ENCODE results near the gene LSS.

The LSS gene

GRCh38 chr21:46228345-46229051 lies at the start of gene LSS:
Gene LSS (minus strand): TSS chr21:46228774. CDS start chr21:46228745, 29 bp downstream.
- peak; percentile 99 for DNase-seq

GRCh38 chr21:46274797-46275390 lies 46.3 kb upstream of the LSS start:
- DNase-seq = no peak

- DNase-seq = no peak
Observed at GRCh38 chr21:46273341-46273740, 44.8 kb upstream of the LSS start.

GRCh38 chr21:46269466-46269865 lies 40.9 kb upstream of the LSS start:
- DNase-seq = no peak

- no peak for DNase-seq
Observed at GRCh38 chr21:46268371-46268770, 39.8 kb upstream of the LSS start.

GRCh38 chr21:46266946-46267345 lies 38.4 kb upstream of the LSS start:
- DNase-seq = no peak

- no peak for DNase-seq
Observed at GRCh38 chr21:46265736-46266525, 37.4 kb upstream of the LSS start.

- no peak for DNase-seq
Observed at GRCh38 chr21:46264690-46265144, 36.1 kb upstream of the LSS start.

- no peak for DNase-seq
Observed at GRCh38 chr21:46264046-46264689, 35.6 kb upstream of the LSS start.

- no peak for DNase-seq
Observed at GRCh38 chr21:46256501-46256994, 28.0 kb upstream of the LSS start.

- DNase-seq = no peak
Observed at GRCh38 chr21:46255758-46256337, 27.3 kb upstream of the LSS start.

- no peak for DNase-seq
Observed at GRCh38 chr21:46255166-46255565, 26.6 kb upstream of the LSS start.

GRCh38 chr21:46254208-46254975 lies 25.8 kb upstream of the LSS start:
- no peak for DNase-seq

- peak; percentile 11 for DNase-seq
Observed at GRCh38 chr21:46253610-46254124, 25.1 kb upstream of the LSS start.

- no peak for DNase-seq
Observed at GRCh38 chr21:46252840-46253239, 24.3 kb upstream of the LSS start.

- no peak for DNase-seq
Observed at GRCh38 chr21:46250146-46250725, 21.7 kb upstream of the LSS start.

- DNase-seq = no peak
Observed at GRCh38 chr21:46248827-46249226, 20.3 kb upstream of the LSS start.

- DNase-seq = no peak
Observed at GRCh38 chr21:46248422-46248782, 19.8 kb upstream of the LSS start.

GRCh38 chr21:46247699-46248421 lies 19.3 kb upstream of the LSS start:
- DNase-seq = no peak

GRCh38 chr21:46246345-46246744 lies 17.8 kb upstream of the LSS start:
- DNase-seq = no peak

Data from CD4-positive, alpha-beta T cell treated with Interleukin-17A for 4 hours (primary cell).